Endothelial cell of umbilical vein (primary cell): ENCODE results near the gene DNAJC30.
"Not testable (repeated sequence)": the region's sequence is repeated elsewhere in the genome, so short reads cannot be mapped to it uniquely, and the experiment has no call there.

Source experiments
- FOS ChIP-seq: IDR thresholded peaks from 2 replicates; pipeline ENCODE4 v1.6.1; 2011; ENCODE audit warnings: mild to moderate bottlenecking, low read length, moderate library complexity, borderline replicate concordance; ENCODE audit not compliant: insufficient read depth
- POLR2A ChIP-seq: IDR thresholded peaks from 2 replicates; pipeline ENCODE4 v1.6.1; 2012; ENCODE audit warnings: low read depth, mild to moderate bottlenecking, control low read depth, low read length
- TF ChIP-seq, protein P1 (sequence below), 2 donors: IDR thresholded peaks; 1 replicate in 1 of 2; 2 replicates in 1 of 2; pipeline ENCODE4 v1.5.1; 2011; ENCODE audit warnings: low read length in 2 of 2, mild to moderate bottlenecking in 2 of 2, moderate library complexity in 2 of 2, control low read depth in 1 of 2, inconsistent platforms in 1 of 2, low read depth in 1 of 2; ENCODE audit not compliant: insufficient read depth in 1 of 2; ENCODE audit errors: extremely low read depth in 1 of 2

DNA sequence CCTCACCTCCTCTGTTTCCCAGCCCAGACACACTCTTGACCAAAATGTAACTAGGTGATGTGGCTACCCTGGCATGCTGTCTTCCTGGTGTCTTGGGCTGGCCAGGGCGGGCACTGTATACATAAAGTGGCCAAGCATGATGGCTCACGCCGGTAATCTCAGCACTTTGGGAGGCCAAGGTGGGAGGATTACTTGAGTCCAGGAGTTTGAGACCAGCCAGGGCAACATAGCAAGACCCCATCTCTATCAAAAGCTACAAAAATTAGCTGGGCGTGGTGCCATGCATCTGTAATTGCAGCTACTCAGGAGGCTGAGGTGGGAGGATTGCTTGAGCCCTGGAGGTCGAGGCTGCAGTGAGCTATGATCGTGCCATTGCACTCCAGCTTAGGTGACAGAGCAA is 30.1 kb upstream of the DNAJC30 start:
- not testable (repeated sequence) for TF ChIP-seq FOS, POLR2A
- TF ChIP-seq, protein P1, sequence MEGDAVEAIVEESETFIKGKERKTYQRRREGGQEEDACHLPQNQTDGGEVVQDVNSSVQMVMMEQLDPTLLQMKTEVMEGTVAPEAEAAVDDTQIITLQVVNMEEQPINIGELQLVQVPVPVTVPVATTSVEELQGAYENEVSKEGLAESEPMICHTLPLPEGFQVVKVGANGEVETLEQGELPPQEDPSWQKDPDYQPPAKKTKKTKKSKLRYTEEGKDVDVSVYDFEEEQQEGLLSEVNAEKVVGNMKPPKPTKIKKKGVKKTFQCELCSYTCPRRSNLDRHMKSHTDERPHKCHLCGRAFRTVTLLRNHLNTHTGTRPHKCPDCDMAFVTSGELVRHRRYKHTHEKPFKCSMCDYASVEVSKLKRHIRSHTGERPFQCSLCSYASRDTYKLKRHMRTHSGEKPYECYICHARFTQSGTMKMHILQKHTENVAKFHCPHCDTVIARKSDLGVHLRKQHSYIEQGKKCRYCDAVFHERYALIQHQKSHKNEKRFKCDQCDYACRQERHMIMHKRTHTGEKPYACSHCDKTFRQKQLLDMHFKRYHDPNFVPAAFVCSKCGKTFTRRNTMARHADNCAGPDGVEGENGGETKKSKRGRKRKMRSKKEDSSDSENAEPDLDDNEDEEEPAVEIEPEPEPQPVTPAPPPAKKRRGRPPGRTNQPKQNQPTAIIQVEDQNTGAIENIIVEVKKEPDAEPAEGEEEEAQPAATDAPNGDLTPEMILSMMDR (IDR thresholded peaks at IDR 0.05; ENCODE audit: extremely low read depth in 1 of 2, insufficient read depth in 1 of 2, low read depth in 1 of 2, low read length in 2 of 2) = not testable (repeated sequence)
